HL-60/S4 (cell line): Measurements from ENCODE around the gene SPECC1.
"Not testable (repeated sequence)": the region's sequence is repeated elsewhere in the genome, so short reads cannot be mapped to it uniquely, and the experiment has no call there.

ENCODE experiments used
- in situ Hi-C: fragments of 300-500 bp; cut with MboI; formaldehyde crosslinking; loops from 2 replicates; pipeline ENCODE4 v1.14.3; 2022; ENCODE audit warnings: low sequenced_read_pairs

The SPECC1 gene

DNA sequence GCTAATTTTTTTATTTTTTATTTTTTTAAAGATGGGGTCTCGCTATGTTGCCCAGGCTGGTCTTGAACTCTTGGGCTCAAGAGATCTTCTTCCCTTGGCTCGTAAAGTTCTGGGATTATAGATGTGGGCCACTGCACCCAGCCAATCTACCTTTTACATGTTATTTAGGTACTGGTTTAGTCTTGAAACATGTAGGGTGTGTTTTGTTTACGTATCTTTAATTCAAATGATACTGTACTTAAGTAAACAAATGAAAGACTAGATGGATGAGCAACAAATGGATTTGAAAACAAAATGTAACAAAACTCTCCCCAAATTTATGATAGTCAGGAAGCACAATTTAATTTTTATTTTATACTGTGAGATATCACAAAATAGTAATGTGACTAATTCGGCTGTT lies 250.5 kb downstream of the SPECC1 start:
- in situ Hi-C loops = no loop called here

DNA sequence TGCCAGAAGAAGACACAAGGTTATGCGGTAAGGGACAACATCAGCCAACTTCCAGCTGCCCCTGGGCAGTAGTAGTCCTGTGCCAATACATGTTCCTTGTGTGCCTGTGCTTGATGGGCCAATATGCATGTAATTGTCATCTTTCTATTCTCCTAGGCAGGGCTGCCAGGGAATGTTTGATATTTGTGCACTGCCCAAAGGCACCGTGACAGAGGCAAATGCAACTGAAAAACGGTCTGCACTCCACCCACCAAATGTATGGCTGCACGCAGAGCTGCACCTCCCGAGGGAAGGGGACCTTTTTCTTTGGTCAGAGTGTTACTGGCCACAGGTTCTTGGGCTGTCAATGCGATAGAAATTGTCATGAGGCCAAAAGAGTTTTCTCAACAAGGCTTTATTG lies 251.1 kb downstream of the SPECC1 start:
- in situ Hi-C loops = no loop called here

DNA sequence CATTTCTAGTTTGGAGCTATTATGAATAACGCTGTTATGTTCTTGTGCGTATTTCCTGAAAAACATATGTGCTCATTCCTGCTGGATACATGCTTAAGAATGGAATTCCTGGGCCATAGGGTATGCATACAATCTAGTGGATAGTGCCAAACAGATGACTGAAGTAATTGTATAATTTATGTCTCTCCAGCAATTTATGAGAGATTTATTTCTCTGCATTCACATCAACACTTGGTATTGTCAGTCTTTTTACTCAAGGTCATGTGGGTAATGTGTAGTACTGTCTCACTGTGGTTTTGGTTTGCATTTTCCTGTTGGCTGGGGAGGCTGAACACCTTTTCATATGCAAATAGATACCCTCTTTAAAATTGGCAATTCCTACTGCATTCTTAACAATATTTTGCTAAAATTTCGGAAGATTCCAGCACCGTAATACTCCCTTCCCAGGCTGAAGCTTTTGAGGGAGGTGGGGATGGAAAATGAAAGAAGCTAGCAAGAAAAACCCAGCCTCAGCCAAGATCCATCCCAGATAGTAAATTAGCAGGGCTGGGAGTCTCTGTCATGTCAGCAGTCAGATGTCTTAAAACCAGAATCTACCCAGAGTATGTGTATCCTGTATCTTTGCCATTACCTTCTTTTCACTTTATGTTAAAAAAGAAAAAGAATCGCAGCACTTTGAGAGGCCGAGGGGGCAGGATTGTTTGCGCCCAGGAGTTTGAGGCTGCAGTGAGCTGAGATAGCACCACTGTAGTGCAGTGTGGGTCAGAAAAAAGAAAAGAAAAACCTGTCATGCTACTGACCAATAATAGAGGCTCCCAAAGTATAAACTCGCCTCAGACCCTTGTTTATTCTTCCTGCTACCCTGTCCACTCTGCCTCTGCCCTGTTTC lies 253.3 kb downstream of the SPECC1 start:
- in situ Hi-C loops = no loop called here

DNA sequence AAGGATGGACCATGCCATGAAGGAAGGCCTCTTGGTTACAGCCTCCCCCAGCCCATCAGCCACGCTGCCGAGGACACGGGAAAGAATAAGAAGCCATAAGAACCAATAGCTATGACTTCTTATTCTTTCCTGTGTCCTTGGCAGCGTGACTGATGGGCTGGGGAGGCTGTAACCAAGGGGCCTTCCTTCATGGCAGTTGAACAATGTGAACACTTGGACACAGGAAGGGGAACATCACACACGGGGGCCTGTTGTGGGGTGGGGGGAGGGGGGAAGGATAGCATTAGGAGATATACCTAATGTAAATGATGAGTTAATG lies 253.9 kb downstream of the SPECC1 start:
- in situ Hi-C loops = not testable (repeated sequence)

DNA sequence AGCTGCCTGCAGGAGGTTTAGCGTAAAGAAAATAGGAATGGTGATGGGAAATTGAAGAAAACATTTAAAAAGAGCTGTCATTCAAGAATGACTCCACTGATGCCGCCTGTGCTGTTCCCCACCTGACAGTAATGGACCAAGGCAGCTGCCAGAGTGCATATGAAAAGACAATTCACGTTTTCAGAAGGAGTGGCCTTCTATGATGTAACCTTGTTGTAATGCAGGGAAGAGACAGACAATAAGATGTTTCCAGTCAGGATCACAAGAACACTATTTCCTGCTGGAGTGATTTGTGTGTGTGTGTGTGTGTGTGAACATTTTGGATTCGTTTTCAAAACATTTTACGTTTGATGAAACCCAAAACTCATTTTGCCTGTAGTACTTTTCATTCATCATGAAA lies 254.4 kb downstream of the SPECC1 start:
- in situ Hi-C loops = no loop called here

DNA sequence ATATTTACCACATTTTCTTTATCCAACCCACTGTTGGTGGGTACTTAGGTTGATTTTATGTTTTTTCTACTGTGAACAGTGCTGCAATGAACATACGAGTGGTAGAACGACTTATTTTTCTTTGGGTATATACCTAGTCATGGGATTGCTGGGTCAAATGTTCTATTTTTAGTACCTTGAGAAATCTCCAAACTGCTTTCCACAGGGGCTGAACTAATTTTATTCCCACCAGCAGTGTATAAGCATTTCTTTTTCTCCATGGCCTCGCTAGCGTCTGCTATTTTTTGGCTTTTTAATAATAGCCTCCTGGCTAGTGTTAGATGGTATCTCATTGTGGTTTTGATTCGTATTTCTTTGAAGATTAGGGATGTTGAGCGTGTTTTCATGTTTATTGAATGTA lies 255.8 kb downstream of the SPECC1 start:
- in situ Hi-C loops = no loop called here

DNA sequence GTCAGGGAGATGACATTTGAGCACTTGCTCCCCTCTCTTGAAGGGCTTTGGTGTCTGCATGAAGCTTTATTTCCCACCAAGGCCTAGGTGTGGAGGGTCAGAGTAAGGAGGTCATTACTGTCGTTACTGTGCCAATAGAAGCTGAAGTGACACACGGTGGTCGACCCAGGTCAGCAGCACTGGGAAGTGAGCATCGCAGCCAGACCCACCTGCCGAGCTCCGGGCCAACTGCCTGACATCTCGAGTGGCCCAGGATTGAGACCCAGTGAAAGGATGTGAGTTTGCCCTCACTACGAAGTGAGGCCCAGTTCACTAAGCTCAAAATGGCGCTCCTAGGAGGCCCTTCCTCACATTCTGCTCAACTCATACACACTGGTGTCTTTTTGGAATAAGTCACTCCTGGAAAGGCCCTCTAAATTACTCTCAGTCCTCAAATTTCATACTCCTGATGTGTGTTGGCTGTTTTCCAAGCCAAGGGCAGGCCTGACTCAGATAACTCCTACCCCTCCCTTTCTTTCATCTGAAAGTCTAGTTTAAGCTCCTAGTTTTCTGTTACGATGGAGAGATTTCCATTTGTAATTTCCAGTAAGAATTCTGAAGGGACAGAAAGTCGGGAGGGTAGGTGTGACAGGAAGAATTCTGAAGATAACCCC lies 257.8 kb downstream of the SPECC1 start:
- in situ Hi-C loops = no loop called here

DNA sequence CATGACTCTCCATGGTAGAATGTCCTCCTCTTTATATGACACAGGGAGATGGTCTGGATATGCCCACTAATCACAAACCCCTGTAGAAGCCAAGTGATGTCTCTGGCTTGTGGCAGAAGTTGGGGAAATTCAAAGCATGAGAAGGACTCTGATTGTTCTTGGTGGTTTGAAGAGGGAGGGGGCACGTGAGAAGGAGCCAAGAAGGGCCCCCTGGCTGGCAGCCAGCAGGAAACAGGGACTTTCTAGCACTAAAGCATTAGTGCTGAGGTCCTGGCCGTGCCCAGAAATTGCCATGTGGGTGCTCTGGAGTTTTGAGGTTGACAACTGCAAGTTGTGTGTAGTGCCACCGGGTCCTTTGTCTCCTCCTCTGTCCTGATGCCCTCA lies 258.3 kb downstream of the SPECC1 start:
- in situ Hi-C loops = no loop called here

DNA sequence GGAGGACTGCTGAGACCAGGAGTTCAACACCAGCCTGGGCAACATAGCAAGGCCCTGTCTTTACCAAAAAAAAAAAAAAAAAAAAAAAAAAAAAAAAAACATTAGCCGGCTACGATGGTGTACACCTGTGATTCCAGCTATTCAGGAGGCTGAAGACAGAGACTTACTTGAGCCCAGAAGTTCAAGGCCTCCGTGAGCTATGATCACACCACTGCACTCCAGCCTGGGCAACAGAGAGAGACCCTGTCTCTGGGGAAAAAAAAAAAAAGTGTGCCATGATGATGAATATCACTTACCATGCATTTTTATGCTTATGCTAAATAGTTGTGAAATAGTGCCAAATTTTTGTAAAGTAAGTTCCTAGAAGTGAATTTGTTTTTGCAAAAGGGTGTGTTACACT lies 261.2 kb downstream of the SPECC1 start:
- in situ Hi-C loops = no loop called here

DNA sequence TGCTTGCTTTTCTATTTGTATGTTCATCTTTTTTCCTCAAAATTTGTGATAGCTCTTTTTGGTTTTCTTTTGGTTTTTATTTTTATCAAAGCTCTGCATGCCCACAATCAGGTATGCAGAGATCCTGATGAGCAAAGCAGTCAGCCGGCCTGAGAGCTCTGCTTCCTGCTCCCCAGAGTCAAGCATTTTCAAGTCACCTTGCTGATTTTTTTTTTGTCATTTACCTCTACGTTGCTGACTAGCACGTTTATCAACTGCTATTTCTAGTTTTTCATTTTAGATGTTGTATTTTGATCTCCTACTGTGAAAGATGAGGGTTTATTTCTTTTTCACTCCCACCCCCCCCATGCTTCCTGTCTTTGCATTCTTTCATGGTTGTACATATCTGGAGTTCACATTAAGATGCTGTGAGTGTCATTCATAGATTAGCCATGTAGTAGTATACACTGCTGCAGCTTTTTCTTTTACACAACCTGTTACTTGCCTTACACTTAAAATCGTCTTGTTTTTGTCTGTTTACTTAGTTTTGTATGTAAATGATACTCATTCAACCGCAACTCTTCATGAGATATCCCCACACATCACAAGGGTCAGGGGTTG lies 262.0 kb downstream of the SPECC1 start:
- in situ Hi-C loops = no loop called here

DNA sequence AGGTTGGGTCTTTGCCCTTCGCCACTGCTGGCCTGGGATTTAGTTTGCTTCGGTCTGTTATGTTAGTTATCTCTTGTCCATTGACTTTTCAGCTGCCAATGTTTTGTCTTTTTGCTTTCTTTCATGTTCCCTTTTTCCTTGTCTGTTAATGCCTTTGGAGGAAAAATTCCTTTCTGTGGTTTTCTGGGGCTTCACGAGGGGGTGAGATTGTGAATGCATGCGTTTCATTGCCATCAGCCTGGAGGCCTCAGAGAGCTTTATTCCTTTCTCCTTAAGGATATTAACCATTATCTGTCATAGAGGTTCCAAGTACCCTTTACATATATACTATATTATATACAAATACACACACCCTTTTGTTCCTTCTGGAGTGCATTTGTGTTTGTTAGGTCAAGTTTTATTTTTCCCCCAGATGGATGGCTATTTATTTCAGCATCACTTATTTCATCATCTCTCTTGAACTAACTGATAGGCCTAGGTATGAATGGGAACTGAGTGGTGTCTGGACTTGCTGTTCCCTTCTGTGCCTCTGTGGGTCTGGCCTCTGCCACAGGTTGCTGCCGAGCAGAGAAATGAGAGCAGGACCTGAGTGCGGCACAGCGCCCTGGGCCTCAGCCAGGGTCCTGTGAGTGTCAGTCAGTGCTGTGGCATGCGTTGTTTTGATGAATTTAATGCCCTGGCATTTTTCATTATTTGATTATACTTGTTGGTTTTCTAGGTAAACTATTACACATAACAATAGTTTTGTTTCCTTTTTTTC lies 264.8 kb downstream of the SPECC1 start:
- in situ Hi-C loops = no loop called here

DNA sequence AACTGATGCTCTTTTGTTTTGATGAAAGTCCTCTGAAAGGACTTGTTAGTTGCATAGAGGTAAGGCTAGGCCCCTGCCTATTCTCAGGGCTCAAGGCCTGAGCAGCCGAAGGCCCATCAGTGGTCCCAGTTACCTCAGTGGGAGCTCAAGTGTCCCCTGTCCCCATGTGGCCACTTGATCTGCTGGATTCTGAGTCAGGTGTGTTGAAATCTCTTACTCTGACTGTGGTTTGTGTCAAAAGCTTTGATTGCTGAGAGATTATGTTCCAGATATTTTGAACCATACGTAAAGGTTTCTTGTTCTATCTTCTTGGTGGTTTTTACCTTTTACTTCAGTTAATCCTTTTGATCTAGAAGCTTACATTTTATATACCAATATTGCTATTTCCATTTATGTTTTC lies 266.5 kb downstream of the SPECC1 start:
- in situ Hi-C loops = no loop called here

DNA sequence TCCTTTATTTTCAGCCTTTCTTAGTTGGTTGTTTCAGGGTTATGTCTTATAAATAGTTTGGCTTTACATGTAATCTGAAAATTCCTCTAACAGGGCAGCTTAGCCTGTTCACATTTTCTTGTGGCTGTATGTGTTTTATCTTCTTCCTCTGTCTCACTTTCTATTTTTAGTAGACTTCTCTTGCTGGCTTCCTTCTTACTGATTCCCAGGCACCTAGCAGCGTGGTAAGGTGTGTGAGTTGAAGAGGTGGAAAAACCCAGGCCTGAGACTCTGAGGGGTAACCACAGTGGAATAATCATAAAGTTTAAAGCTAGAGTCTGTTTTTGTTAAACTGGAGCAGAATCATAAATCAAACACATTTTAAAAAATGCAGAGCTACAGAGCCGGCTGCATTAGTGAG lies 267.3 kb downstream of the SPECC1 start:
- in situ Hi-C loops = no loop called here

DNA sequence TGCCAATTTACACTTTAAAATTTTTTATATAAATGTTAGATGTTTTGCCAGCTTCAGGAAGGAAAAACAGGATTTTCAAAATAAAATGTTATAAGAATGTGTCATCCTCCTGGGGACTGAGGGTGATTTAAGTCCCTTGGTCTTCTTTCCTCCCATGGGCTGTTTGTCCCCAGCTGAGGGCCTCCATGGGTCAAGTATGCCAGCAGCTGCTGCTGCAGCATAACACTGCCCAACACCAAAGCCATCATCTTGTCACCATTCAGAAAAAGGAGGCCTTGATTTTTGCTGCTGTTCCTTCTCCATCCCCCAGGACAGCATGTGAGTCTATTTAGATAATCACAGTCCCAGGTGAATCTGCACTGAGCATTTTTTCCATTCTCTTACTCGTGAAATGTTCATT lies 269.6 kb downstream of the SPECC1 start:
- in situ Hi-C loops = no loop called here

DNA sequence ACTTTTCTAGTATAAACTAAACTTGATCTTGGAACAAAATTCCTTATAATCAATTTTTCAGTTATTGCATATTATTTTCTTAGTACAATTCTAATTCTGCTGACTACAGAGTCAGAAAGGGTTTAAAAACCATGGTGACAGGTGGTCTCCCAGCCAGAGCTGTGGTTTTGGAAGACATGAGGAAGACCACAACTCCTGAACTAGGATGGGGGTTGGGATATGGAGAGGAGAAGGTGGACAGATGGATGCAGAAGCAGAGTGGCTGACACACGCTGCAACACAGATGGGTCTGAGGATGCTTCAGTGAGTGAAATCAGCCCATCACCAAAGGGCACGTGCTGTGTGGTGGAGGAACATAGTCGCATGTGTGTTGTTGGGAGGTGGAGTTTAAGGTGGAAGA lies 270.5 kb downstream of the SPECC1 start:
- in situ Hi-C loops = no loop called here

DNA sequence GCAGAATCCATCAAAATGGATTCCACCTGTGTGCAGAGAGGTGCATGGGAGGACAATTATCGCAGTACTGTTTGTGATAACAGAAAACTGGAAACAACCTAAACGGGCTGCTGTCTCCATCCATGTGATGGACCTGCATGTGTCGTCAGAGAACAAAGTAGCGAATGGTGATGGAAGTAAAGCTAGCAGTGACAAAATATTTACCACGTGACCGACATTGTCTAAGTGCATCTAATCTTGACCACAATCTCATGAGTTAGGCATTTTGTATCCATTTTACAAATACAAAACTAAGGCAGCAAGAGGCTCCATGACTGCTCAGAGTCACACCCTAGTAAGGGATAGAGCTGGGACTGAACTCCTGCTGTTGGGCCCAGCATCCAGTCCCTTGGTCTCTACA lies 270.9 kb downstream of the SPECC1 start:
- in situ Hi-C loops = no loop called here

DNA sequence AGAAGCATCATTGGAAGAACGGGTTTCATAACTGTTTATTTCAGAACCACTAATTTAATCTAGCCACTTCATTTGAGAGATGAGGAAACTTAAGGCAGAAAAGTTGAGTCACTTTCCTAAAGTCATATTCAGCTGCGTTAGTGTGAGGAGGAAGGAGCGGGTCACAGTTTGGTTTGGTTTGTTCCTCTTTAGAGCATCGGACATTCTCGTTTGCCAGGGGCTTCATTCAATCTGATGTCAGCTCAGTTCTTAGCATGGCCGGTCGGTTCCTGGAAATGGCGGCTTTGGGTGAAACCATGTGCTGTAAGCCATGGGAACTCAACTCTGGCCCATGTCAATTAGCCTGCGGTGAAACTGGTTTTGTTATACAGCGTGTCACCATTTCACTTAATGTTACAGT lies 271.7 kb downstream of the SPECC1 start:
- in situ Hi-C loops = no loop called here

DNA sequence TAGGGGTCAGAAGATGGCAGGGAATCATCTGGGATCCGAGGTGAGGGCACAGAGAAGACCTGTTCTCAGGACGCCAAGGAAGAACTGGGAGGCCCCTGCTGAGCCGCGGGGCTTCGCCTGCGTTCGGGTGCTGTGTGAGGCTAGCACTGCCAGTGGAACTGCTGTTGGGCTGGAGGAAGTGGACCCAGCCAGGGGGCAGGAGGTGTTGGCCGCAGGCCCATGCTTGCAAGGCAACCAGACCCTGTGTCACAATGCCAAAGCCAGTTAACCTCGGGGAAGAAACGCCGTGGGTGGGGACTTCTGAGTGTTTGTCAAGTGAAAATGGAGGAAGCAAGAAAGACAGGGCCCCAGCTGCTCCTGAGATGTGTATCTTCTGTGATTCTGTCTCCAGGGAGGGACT lies 272.7 kb downstream of the SPECC1 start:
- in situ Hi-C loops = no loop called here

DNA sequence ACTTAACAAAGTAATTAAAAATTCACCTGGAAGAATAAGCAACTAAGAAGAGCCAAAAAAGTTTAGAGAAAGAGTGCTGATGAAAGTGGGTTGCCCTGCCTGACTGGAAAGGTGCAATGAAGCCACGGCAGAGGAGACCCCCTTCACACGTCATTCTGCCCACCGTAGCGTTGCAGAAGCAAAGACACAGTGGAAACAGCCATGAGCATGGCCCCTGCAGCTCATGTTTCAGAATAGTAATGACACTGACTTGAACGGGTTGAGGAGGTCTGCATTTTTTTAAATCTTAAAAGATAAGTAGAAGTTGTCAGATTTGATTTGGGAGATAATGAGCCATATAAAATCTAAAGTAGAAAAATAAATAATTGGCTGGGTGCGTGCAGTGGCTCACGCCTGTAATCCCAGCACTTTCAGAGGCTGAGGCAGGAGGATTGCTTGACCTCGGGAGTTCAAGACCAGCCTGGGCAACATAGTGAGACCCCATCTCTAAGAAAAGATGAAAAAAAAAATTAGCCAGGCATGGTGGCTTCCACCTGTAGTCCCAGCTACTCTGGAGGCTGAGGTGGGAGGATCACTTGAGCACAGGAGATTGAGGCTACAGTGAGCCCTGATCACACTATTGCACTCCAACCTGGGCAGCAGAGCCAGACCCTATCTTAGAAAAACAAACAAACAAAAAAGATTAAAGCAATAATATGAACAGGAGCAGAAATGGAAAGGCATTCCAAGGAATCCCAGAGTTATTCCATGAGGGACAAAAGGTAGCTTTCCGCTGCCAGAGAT lies 273.6 kb downstream of the SPECC1 start:
- in situ Hi-C loops = no loop called here

DNA sequence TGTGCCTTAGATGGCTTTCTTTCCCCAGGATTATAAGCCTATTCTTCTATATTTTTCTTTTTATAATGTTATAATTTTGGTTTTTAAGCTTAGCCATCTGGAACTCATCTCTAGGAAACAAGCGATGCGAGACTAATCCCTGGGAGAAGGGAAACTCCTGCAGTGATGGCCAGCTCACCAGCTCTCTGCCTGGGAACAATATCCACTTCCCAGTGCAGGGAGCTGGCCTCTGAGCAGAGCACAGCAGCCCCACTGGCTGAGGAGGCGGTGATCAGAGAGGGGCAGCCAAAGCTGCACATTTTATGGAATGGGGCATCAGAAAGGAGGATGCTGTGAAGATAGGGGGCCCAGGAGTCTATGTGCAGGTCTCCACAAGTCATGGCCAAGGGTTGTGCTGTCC lies 274.9 kb downstream of the SPECC1 start:
- in situ Hi-C loops = no loop called here
